GM18498 (cell line): ENCODE measurements around the gene KCNH2.
A peak's percentile ranks its signal among the peaks of the same experiment; 100 is the strongest.
"Not testable (repeated sequence)": the region's sequence is repeated elsewhere in the genome, so short reads cannot be mapped to it uniquely, and the experiment has no call there.

Experiments
- ATAC-seq: cut with Tn5 transposase; IDR thresholded peaks from one replicate; pipeline ENCODE4 v1.9.1; 2021; ENCODE audit warnings: mild to moderate bottlenecking, moderate library complexity; ENCODE audit not compliant: unreplicated experiment

The KCNH2 gene

GRCh38 chr7:150911590-150912267 lies 66.4 kb downstream of the KCNH2 start:
- ATAC-seq, result no peak

DNA sequence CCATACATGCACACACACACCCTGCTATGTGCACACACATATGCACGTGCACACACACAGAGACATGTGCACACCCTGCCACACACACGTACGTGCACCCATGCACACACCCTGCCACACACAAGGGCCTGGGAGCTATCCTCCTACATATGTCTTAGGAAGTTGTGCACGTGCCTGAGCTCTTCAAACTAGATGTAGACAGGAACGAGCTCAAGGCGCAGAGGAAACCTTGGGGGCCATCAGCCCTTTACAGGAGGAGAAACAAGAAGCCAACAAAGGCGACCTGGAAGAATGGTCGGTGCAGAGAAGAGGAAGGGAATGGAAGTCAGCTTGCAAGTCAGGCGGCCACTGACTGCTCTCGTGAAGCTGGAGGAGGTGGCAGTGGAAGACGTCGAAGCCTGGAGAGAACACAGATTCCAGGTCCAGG lies 67.1 kb downstream of the KCNH2 start:
- no peak for ATAC-seq

DNA sequence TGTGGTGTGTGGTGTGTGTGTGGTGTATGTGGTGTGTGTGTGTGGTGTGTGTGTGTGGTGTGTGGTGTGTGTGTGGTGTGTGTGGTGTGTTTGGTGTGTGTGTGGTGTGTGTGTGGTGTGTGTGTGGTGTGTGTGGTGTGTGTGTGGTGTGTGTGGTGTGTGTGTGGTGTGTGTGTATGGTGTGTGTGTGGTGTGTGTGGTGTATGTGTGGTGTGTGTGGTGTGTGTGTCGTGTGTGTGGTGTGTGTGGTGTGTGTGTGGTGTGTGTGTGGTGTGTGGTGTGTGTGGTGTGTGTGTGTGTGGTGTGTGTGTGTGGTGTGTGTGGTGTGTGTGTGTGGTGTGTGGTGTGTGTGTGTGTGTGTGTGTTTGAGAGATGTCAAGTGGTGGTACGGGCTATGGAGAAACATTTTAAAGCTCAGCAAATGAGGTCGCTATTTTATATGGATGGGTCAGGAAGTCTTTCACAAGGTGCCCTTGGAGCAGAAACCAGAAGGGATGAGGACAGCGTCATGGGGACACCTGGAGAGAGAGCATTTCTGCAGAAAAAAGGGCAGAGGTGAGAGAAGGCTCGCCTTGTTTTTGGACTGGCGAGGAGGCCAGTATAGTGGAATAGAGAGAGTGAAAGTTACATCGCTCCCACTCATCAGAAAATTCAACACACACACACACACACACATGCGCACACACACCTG lies 67.7 kb downstream of the KCNH2 start:
- ATAC-seq, result not testable (repeated sequence)

DNA sequence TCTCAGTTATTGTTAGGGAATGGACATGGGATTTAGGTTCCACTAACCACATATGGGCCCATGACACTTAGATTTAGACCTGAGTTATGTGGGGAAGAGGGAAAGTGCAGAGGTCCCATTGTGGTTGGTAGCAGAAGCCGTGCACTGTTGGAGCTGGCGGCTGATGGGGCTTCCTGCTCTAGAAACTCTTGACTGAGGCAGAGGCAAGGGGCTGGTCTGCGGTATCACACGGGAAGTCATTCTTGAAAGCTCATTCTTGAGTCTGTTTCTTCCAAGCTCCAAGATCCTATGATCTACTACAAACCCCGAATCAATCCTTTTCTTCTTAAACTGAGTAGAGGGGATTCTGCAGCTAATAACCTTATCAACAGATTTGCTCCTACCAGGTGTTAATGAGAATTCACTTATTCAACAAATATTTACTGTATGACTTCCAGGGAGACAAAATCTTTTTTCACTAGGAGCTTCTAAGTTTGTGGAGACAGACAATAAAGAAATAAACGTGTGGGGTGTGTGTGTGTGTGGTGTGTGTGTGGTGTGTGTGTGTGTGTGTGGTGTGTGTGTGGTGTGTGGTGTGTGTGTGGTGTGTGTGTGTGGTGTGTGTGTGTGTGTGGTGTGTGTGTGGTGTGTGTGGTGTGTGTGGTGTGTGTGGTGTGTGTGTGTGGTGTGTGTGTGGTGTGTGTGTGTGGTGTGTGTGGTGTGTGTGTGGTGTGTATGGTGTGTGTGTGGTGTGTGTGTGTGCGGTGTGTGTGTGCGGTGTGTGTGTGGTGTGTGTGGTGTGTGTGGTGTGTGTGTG lies 68.7 kb downstream of the KCNH2 start:
- no peak for ATAC-seq

DNA sequence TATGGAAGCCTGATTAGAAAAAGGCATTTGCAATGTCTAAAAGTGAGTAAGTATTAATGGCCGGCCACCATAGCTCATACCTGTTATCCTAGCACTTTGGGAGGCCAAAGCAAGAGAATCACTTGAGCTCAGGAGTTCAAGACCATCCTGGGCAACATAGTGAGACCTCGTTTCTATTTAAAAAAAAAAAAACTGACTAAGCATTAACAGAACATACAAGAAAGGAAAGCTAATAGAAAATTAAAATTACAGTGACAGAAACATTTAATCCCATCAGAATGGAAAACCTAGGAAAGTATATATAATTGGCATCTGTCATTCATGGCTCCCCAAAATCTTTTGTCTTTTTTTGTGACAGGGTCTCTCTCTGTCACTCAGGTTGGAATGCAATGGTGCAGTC lies 69.9 kb downstream of the KCNH2 start:
- no peak for ATAC-seq

GRCh38 chr7:150904011-150904909 lies 73.9 kb downstream of the KCNH2 start:
- ATAC-seq, result no peak

DNA sequence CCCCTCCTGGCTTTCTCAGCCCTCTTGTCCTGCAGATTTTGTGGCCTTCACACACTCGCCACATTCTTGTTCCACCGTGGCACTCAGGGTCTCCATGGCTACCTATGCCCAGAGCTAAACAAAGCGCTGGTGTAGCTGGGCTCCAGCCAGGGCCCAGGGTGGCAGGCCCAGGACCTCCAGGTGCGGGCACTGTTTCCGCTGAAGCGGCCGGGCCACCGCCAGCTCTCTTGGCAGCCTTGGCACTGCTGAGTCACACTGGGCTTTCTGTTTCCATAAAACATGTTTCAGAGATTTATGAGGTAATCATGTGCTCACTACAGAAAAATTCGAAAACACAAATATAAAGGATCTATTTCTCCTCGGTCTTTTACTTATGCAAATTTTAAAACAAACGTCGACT lies 74.5 kb downstream of the KCNH2 start:
- ATAC-seq, result peak; percentile 80

- ATAC-seq, result no peak
Observed at GRCh38 chr7:150902078-150903033, 75.8 kb downstream of the KCNH2 start.

DNA sequence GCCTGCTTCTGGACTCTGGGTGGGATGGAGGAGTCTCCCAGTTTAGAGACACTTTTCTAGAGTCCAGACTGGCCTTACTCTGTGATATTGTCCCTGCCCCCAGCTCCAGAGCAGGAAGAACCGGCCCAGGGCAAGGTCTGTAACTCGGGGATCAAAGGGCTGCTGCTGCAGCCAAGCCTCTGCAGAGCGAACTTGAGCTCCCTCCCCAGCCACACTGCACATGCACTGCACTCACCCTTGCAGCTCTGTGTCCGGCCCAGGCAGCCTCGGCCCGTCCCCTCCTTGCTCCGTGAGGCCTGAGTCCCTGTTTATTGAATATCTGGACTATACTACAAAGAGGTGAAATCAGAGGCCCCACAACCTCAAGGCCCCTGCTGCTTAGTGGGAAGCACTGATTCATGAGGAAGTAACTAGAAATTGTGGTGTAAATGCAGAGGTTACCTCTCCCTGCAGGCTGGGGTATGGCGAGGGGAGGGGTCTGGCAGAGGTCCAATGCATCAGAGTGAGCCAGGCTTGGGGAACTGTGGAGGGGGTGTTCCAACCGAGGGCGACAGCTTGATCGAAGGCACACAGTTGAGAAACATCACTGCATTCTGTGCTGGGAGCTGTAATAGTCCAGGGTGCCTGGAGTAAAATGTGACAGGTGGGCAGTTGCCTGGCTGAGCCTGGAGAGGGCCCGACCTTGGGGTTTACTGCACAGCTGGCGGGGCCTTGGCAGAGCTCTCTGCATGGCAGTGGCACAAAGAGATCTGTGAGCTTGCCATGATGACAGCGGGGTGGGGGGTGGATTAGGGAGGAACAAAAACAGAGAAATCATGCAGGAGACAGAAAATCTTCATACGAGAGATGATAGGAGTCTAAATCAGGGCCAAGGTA lies 76.7 kb downstream of the KCNH2 start:
- no peak for ATAC-seq

DNA sequence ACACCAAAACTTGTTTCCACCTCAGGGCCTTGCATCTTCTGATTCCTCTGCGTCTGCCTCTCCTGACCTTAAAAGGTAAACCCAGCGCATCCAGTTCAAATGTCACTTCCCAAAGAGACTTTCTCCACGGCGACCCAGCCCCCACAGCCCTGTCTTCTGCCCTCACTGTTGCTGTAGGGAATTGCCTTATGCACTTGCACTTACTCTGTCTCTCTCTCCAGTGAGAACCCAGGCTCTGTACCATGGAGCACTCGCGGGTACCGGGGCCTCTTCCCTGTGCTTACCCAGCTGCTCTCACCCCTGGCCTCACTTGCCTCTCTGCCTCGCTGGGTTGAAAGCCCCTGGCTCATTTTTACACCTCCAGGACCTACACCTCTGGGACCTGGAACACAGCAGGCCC lies 77.4 kb downstream of the KCNH2 start:
- ATAC-seq, result no peak

DNA sequence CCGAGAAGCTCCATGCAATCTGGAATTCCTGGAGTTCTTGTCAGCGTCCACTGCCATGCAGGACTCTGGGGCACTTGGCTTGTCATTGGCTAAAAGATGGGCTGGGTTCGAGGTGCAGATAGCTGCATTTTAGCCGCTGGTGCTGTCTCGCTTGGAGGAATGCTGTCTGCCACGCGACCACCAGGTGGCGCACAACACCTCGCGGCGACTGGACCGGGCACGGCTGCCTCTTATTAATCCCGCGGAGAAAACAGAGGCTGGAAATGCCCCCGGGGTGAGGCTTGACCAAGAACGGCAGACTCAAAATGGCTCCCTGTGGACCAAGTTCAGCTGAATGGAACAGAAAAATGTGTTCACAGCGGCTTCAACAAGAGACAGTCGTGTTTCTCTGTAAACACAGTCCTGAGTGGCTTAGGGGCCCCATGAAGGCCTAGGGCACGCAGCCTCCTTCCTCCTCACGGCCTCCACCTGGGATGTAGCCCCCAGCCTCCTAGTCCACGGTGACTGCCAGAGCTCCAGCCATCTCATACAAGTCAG lies 79.6 kb downstream of the KCNH2 start:
- ATAC-seq, result peak; percentile 63

DNA sequence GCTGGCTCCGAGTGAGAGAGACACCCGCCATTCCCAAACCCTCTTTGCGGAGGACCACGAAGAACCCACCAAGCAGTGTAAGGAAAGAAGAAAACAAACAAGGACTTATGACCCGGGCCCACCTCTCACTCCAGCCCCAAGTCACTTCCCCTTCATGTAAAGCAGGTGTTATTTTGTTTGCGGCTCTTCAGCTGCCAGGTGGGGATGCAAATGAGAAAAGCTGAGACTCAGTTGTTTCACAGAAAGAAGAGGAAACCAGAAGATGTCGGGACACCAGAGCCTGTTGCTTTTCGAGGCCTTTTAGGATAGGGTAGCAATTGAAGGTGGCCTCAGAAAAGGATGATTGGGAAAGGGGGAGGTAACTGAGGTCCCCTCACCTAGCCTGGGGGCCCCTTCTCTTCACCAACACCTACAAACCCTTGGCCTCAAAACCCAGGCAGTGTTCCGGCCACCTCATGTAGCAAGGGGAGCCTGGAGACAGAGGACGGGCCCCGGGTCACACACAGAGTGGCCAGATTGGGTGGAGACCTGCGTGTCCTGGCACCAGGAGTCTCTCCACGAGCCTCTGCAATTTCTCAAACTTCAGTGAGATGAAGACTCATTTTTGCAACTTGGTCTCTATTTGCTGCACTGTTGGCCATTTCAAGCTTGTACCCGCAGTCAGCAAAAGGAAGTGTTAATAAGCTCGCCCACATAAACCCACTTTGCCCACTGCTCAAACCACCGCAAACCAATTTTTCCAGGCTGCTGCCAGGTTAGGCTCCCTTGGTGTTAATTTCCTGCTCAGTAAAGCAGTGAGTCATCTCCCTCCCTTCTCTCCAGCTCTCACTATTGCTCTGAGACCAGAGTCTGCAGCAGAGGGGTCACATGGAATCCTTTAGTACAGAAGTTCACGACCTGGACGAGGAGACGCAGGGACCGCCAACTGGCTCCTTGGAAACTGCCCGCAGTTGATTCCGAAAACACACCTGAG lies 80.3 kb downstream of the KCNH2 start:
- peak; percentile 78 for ATAC-seq

DNA sequence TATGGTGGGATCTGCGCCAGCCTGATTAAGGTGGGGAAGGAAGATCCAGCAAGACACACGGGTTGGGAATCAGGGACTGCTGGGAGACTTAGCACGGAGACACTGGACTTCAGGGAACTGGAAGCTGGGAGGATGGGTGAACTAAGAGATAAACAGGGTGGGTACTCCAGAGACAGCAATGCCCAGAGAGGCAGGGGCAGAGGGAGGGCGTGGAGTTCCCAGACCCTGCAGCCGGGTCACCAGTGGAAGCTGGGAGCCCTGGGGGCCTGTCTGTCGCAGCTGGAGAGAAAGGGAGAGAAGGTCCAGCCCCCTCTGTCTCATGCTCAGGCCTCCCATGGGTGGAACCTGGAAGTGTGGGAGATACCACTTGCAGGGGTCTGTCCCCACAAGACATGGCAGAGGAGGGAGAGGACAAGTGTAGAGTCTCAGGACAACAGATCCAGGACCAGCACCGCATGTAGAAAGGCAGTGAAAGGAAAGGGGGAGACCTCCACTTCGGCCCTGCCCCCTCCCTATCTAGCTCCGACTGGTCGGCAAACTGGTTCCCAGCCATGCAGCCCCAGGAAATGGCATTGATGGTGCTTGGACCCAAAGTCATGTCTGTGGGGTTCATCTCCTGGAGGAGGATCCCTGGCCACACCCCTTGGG lies 81.4 kb downstream of the KCNH2 start:
- ATAC-seq, result no peak

DNA sequence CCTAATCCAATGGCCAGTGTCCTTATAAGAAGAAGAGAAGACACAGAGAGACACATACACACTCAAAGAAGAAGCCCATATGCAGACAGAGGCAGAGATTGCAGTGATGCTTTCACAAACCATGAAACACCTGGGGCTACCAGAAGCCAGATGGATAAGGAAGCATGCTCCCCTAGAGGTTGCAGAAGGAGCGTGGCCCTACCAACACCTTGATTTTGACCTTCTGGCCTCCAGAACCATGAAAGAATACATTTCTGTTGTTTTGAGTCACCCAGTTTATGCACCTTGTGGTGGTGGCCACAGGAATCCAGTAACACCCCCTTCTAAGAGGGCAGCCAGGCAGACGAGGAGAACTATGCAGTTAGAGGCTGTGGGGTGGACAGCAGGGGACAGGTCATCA lies 82.3 kb downstream of the KCNH2 start:
- no peak for ATAC-seq
